VCaP (cell line): ENCODE measurements around the gene TTC28.

Experiments used
- H3K27ac ChIP-seq: fragments of 450-650 bp; 2 replicates; pipeline ENCODE4 v1.5.1; 2017
- TF ChIP-seq, protein P1 (sequence below): fragments of 450-650 bp; conservative IDR thresholded peaks from 2 replicates; pipeline ENCODE4 v1.5.1; 2017; ENCODE audit warnings: mild to moderate bottlenecking, moderate library complexity

The TTC28 gene

DNA sequence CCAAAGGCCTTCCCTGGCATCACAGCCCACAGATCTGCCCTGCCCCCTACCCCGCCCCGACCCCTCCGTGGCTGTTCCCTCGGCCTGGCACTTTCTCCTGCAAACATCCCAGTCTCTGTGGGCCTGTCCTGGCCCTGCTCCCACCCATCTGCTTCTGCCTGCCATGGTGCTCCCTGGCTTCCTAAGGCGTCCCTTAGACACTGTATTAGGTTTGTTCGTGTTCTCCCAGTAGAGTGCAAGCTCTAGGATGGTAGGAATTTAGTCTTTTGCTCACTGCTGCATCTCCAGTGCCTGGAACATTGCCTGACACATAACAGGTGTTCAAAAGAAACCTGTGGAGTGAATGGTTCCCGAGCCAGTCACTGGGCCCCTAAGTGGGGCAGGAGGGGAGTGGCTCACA is 690.9 kb downstream of the TTC28 start:
- H3K27ac ChIP-seq = no peak overlapping the region
- TF ChIP-seq, protein P1, sequence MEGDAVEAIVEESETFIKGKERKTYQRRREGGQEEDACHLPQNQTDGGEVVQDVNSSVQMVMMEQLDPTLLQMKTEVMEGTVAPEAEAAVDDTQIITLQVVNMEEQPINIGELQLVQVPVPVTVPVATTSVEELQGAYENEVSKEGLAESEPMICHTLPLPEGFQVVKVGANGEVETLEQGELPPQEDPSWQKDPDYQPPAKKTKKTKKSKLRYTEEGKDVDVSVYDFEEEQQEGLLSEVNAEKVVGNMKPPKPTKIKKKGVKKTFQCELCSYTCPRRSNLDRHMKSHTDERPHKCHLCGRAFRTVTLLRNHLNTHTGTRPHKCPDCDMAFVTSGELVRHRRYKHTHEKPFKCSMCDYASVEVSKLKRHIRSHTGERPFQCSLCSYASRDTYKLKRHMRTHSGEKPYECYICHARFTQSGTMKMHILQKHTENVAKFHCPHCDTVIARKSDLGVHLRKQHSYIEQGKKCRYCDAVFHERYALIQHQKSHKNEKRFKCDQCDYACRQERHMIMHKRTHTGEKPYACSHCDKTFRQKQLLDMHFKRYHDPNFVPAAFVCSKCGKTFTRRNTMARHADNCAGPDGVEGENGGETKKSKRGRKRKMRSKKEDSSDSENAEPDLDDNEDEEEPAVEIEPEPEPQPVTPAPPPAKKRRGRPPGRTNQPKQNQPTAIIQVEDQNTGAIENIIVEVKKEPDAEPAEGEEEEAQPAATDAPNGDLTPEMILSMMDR = no peak

DNA sequence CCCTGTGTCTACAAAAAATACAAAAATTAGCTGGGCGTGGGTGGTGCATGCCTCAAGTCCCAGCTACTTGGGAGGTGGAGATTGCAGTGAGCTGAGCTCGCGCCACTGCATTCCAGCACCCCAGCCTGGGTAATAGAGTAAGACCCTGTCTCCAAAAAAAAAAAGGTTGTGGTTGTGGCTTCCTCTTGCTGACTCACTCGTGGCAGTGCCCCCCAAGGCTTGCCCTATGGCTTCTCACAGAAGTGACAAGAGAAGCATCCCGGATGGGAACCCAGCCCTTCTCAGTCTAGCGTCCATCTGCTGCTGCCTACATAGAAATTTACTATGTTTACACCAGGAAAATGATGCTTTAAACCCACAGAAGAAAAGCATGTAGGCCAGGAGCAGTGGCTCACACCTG is 692.1 kb downstream of the TTC28 start:
- no peak overlapping the region for H3K27ac ChIP-seq
- TF ChIP-seq, protein P1 = no peak

DNA sequence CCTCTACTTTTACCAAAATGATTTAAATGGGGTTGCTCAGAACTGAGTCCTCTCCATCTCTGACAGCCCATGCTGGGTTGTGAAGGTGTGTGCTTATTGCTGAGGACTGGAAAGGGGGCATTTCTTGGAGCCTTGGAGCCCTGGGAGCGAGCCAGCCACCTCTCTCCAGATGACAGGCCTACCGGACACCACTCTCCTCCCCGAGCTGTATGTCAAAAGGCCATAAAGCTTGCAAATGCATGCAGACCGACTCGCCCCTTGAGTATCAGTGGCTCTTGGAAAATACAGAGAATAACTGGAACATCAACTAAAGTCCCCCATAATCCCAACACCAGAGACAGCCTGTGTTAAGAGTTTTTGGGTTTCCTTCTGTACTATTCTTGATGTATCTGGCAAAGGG is 692.7 kb downstream of the TTC28 start:
- H3K27ac ChIP-seq = no peak overlapping the region
- TF ChIP-seq, protein P1 = no peak

- TF ChIP-seq, protein P1 = no peak
Observed at GRCh38 chr22:27986459-27986858, 693.2 kb downstream of the TTC28 start.

GRCh38 chr22:27985323-27986275 is 694.0 kb downstream of the TTC28 start:
- H3K27ac ChIP-seq = no peak overlapping the region
- TF ChIP-seq, protein P1 = no peak

More at GRCh38 chr22:27986459-27986858, 693.2 kb downstream of the TTC28 start:
- no peak overlapping the region for H3K27ac ChIP-seq

DNA sequence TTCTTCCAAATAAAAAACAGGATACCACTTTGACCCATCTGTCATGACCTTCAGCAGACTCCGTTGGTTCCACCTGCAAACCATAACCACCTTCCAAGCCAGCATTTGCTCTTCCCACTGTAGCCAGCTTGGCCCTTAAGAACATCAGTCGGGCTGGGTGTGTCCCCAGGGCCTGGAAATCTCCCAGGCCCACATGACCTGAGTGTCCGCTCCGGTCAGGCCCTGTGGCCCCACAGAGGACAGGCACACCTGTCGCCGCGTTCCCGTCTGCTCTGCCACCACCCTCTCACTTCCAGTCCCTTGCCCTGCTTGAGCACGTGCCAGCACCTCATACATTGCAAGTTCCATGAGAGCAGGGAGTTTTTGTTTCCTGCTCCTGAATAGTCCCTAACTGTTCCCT is 694.9 kb downstream of the TTC28 start:
- TF ChIP-seq, protein P1 = no peak

DNA sequence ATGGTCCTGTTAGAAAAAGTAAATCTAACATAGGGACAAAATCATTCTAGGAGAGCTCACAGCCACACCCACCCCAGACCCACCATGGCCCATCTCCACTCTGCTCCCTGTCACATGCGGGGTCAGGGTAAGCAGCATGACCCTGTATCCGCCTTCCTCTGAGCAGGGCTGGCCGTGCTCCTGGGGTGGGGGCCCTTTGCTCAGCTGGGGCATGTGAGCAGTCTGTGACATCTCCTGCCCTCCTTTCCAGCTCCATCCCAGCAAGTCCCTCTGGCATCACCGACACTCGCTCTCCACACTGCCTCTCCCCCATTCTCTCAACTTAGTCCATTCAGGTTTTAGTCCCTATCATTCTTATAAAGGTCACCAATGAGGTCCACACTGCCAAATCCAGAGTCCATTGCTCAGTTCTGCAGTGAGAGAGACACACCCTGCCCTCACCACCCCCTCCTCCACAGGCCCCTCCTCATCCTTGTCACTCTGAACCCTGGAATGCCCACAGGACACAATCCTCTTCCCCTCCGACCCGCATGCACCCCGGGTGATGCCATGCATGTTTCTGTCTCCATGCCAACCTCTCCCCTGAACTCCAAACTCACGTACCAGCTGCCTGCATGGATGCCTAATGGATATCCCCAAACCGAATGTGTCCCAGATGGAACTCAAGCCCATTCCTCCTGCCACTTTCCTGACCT is 695.5 kb downstream of the TTC28 start:
- TF ChIP-seq, protein P1 = no peak
- no peak overlapping the region for H3K27ac ChIP-seq

More for the DNA sequence above, 694.9 kb downstream of the TTC28 start:
- no peak overlapping the region for H3K27ac ChIP-seq
